SK-N-MC (cell line): ENCODE measurements around the gene DNAJC5.

ENCODE experiments used
- EZH2 ChIP-seq: fragments of 200-600 bp; sonication (generic); IDR thresholded peaks from one replicate; pipeline ENCODE4 v1.6.1; 2017; ENCODE audit warnings: antibody characterized with exemption
- POLR2AphosphoS5 ChIP-seq: IDR thresholded peaks from 2 replicates; pipeline ENCODE4 v1.6.1; 2012; ENCODE audit warnings: mild to moderate bottlenecking, low read depth, low read length, borderline replicate concordance

- no peak for TF ChIP-seq EZH2
- no peak for TF ChIP-seq POLR2AphosphoS5
Observed at GRCh38 chr20:63943808-63944077, 48.8 kb downstream of the DNAJC5 start.
